GM19455 (cell line): ENCODE measurements around the gene GPC1.
"Not testable (repeated sequence)": the region's sequence is repeated elsewhere in the genome, so short reads cannot be mapped to it uniquely, and the experiment has no call there.

Experiments used
- ATAC-seq: cut with Tn5 transposase; IDR thresholded peaks from one replicate; pipeline ENCODE4 v1.9.1; 2021; ENCODE audit not compliant: unreplicated experiment

Gene GPC1

DNA sequence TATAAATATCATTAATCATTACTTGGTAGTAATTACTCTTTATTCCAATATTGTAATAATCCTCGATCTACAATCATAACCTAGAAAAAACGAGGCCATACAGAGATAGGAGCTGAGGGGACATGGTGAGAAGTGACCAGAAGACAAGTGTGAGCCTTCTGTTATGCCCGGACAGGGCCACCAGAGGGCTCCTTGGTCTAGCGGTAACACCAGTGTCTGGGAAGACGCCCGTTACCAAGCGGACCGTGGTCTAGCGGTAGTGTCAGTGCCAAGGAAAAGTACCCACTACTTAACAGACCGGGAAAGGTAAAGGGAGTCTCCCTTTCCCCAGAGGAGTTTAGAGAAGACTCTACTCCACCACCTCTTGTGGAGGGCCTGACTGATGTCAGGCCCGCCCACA is 59.5 kb downstream of the GPC1 start:
- not testable (repeated sequence) for ATAC-seq

DNA sequence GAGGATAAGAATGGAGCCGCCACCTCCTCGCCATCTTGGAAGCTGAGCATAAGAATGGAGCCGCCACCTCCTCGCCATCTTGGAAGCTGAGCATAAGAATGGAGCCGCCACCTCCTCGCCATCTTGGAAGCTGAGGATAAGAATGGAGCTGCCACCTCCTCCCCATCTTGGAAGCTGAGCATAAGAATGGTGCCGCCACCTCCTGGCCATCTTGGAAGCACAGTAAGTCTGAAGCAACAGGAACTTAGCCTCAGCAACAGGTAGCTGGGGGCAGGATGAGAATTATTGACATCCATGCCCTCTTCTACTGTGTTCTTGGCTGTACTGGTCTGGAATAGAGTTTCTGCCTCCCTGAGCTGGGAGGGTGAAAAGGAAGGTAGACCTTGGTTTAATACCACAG is 61.6 kb downstream of the GPC1 start:
- ATAC-seq, result not testable (repeated sequence)

DNA sequence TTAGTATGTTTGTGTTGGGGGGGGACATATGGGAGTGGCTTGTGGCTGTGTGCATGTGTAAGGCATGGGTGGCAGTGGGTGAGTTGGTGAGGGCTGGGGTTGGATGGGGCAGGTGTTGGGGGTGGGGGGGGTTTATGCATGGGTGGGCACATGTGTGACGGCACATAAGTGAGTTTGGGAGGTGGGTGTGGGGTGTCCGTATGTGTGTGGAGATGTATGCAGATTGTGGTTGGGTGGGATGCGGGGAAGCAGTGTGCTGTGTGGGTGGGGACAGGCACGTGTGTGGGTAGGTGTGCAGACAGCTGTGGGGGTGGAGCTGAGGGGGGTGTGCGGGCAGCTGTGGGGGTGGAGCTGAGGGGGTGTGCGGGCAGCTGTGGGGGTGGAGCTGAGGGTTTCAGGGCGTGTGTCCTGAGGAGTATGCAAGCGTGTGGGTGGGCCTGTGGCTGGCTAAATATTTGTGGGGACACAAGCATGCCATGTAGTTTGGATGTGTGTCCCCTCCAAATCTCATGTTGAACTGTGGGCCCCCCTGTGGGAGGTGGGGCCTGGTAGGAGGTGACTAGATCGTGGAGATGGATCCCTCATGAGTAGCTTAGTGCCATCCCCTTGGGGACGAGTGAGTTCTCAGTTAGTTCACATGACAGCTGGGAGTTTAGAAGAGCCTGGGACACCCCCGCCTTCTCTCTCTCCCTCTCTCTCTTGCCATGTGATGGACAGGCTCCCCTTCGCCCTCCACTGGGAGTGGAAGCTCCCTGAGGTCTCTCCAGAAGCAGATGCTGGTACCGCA is 62.9 kb downstream of the GPC1 start:
- no peak for ATAC-seq

DNA sequence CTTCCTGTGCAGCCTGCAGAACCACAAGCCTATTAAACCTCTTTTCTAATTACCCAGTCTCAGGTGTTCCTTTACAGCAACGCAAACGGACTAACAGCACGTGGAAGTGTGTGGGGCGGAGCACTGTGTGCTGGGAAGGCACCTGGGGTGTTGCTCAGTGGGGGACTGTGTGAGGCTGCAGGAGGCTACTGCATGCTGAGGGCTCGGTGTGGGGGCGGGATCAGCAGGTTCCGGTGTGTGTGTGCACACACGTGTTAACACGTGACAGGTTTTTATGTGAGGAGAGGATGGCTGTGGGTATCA is 63.4 kb downstream of the GPC1 start:
- ATAC-seq, result no peak

DNA sequence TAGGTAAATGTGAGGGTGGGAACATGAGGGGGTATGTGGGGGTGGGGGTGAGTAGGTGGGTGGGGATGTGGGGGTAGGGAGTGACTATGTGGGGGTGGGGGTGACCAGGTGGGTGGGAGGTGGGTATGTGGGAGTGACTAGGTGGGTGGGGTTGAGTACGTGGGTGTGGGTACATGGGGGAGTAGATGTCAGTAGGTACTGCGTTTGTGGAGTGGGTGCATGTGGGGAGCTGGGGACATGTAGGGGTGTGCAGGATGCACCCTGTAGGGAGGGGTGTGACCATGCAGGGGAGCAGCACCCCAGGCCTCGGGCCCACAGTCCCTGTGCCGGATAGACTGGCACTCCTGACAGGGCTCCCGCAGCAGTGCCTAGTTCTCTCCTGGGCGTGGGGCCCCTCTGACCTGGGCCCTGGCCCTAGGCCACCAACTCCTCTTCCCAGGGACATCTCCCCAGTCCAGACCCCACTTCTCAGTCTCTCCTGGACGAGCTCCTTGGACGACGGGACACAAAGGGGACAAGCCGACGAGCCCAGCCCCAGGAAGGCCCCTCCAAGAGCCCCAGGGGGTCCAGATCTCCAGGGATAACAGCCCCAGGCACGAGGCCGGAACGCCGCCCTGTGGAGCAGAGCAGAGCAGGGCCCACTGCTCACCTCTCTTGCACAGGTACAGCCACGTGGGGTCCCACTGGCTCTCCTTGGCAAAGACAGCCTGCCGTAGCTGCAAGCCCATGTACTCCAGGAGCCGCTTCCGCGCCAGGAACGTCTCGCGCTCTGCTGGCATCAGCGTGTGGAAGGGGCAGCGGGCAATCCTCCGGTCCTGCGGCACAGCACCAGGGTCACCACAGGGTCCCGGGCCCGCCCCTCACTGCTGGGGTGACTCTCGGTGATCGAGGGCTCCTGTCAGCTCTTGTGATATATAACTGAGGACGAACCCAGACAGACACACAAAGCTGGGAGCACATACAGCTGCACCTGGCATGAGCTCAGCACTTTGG is 64.1 kb downstream of the GPC1 start:
- ATAC-seq, result no peak

DNA sequence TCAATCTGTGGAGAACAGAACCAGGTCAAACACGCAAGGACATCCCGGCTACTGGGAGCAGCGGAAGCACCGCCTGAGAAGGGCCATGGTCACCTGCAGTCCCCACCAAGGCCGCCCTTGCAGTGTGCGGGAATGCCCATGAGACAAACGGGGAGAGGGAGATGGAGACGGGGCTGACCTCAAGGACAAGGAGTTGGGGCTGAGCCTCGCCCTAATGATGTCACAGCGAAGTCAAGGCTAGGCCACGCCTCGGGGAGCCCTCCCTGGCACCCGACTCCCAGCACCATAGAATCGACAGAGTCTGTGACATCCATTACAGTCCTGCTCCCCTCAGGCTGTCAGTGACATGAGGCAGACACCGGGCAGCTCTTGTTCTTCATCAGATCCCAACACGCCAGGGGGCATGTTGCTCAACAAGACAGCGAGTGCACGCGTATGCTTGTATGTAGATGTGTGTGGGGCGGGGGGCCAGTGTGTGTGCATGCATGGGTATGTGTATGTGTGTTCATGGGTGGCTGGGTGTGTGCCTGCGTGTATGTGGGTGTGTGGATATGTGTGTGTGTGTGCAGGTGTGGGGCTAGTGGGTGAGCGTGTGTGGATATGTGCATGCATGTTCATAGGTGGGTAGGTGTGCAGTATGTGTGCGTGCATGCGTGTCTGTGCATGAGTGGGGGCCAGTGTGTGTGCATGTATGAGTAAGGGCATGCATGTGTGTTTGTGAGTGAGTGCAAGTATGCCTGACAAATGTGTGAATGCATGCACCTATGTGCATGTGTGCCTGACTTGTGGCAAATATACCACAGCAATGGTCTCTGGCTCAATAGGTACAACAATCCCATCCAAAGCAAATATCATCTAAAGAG is 65.3 kb downstream of the GPC1 start:
- ATAC-seq, result no peak

DNA sequence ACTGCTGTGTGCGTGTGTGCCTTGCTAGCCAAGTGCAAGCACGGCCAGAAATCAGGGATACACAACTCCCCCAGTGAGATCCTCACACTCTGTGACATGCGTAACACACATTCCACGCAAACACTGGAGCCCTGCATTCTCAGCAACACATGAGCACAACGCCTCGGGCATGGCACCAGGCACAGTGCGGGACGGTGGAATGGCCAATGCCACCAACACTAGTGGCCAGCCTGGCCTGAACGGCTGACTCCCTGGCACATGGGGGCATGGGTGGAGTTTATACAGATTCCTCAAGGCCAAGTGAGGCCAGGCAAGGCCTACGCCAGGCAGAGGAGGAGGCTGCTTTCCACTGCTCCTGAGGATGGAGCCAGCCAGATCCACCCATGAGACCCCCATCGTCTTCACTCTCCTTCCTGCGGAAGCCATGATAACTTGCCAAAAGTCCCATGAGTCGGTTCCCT is 66.1 kb downstream of the GPC1 start:
- no peak for ATAC-seq

DNA sequence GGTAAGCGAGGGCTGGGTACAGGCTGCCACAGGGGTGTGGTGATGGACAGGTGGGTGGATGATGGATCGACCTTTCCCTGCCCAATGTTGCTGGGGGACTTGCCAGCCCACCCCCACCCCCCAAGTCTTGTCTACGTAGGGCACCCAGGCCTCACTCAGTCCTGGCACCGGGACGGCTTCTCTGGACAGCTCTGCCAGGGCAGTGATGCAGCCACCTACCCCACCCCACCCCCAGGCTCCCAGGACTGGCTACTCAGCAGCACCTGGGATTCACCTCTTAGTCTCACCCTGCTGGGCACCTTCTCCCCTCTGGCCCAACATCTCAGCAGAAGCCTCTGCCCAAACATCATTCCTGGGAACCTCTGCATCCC is 66.6 kb downstream of the GPC1 start:
- ATAC-seq, result no peak

DNA sequence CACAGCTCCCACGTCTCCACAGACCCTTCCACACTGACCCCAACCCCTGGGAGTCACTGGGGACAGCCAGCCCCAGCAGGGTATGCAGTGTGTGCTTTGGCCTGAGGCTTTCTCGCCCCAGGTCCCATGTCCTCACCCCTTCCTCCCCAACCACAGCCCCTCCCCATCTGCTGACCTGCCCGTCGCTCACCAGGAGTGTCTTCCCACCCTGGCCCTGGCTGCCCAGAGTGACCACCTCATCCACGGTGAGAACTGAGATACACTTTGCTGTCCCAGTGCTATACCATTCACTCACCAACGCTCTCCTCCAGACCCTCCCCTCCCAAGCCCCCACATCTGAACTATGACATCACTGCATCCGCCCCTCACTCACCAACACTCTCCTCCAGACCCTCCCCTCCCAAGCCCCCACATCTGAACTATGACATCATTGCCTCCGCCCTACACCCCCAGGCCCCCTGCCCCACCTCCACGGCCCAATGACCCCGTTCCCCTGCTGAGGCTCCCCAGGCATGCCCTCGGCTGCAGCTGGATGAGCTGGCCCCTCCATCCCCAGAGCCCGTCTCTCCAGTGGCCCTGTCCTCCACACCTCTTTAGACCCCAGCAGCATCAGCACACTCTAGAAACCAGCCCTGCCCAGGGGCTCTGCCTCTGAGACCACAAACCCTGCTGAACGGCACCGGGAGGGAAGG is 67.1 kb downstream of the GPC1 start:
- ATAC-seq, result no peak

DNA sequence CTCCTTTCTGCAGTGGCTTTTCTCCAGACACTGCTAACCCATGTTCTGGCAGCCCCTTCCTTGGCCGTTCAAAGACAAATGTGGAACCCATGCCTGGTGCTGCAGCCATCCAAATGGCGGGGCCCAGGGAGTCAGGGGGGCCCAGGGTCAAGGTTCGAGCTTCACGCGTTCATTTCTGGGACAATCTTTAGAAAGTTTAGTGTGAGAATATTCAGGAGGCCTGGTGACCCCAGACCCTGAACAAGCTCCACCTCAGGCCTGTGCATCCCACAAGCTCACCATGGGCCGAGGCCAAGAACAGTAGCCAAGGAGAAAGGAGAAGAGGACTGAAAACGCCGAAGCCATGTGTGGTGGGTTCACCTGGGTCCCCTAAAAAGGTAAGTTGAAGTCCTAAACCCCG is 67.9 kb downstream of the GPC1 start:
- ATAC-seq, result no peak

DNA sequence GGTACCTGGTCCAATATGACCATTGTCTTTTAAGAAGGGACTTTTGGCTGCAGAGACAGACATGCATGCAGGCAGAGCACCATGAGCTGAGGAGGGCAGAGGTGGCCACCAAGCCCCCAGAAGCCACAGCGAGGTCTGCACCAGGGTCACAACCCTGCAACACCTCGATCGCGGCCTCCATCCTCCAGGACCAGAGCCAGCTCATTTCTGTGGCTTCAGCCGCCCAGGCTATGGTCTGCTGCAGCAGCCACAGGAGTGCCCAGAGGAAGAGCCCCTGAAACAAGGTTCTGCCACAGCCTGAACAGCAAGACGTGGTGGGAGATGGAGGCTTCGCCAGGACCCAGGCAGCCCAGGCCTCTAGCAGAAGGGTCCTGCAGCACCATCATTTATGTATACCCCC is 68.4 kb downstream of the GPC1 start:
- ATAC-seq, result no peak

DNA sequence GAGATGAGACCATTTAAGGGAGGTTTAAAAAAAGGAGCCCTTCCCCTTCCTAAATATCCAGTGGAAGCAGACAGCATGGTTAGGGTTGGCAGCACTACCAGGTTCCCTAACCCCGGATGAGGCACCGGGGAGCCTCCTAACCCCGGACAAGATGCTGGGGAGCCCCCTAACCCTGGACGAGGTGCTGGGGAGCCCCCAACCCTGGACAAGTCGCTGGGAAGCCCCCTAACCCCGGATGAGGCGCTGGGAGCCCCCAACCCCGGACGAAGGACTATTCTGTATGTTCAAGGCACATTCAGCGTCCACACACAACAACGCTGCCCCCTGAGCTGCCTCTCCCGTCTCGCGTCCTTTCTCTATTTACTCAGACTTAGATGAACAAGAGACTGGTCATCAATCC is 70.4 kb downstream of the GPC1 start:
- no peak for ATAC-seq

DNA sequence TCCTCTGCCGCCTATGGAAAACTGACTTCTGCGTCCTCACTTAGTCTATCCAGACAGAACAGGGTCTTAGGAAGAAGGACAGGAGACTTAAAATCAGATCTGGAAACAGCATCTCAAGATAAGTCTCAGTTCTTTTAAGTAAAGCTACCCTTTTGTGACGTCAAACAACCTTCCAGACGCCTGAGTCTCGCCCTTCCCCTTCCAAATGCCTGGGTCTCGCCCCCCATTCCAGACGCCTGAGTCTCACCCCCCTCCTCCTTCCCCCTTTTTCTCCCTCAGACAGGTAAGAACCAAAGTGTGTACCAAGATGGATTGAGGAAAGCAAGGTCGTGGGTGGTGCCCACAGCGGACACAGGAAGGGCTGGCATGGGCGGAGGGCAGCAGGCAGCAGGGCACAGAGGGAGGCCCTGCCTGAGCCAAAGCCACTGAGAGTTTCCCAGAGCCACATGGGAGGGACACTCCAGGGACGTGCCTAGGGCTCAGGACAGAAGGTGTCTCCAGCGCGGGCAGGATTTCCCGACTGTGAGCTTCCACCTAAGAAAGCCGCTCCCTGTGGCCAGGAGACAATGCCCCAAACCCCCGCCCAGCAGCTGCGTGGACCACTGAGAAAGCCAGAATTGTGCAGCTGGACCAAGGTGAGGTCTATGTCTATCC is 71.1 kb downstream of the GPC1 start:
- ATAC-seq, result no peak

DNA sequence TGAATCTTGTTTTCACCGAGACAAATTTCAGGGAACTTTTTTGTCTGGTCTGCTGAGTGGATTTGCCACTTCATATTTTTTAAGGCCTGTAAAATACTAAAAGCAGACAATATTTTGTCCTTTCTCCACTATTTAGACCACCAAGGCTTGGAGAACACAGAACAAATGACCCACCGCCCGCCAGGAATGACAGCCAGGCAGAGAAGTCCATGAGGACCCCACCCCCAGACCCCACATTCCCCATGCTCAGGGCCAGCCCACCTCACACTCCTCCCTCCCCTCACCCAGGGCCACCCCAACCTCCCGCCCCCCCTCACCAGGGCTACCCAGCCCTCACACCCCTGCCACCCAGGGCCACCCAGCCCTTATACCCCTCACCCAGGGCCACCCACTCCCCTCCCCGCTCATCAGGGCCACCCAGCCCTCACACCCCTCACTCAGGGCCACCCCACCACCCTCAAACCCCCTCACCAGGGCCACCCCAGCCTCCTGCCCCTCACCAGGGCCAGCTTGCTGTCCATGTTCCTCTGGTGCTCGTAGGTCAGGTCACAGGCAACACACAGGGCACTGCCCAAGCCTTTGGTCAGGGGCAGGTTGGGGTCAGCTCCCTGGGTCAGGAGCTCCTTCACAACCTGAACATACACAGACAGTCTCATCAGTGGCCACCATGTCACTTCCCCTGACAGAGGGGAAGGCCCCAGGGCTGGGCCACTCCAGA is 71.8 kb downstream of the GPC1 start:
- ATAC-seq, result no peak

DNA sequence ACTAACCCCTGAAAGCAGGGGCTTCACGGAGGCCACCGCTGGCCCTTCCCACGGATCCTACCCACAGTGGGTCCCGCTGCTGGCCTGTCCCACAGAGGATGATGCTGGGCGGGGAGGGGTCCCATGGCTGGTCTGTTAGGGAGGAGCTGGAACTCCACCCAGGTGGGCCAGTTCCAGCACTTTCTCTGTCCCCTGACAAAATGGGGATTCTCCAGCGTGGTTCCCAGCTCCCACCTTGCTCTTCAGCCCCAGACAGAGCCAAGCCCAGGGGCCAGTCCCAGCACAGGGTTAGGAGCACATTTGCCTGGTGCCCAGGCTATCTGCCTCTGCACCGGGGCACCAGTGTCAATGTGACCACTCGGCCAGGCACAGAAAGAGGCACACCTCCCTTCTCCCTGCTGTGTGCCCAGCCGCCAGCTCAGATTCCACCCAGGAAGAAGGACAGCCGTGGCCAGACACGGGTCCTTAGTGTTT is 72.4 kb downstream of the GPC1 start:
- ATAC-seq, result no peak

DNA sequence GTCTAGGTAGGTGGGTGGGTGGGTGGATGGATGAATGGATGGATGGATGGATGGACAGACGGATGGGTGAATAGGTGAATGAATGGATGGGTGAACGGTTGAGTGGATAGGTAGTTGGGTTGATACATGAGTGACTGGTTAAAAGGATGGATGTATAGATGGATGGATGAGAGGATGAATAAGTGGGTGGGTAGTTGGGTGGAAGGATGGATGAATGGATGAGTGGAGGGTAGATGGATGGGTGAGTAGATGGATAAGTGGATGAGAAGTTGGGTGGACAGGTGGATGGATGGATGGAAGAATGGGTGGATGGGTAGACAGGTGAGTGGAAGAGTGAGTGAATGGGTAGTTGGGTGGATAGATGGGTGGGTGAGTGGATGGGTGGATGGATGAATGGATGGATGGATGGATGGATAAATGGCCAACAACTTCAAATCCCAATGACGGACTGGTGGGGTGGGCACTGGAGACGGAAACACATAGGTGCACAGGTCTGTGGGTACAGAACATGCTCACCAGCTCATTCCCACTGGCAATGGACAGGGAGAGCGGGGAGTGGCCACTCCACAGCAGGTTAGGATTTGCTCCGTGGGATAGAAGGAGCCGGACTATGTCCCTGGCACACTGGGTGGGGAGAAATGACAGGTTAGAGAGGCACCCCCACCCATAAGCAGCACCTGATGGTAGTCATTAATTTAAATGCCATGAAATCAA is 73.5 kb downstream of the GPC1 start:
- ATAC-seq, result no peak

DNA sequence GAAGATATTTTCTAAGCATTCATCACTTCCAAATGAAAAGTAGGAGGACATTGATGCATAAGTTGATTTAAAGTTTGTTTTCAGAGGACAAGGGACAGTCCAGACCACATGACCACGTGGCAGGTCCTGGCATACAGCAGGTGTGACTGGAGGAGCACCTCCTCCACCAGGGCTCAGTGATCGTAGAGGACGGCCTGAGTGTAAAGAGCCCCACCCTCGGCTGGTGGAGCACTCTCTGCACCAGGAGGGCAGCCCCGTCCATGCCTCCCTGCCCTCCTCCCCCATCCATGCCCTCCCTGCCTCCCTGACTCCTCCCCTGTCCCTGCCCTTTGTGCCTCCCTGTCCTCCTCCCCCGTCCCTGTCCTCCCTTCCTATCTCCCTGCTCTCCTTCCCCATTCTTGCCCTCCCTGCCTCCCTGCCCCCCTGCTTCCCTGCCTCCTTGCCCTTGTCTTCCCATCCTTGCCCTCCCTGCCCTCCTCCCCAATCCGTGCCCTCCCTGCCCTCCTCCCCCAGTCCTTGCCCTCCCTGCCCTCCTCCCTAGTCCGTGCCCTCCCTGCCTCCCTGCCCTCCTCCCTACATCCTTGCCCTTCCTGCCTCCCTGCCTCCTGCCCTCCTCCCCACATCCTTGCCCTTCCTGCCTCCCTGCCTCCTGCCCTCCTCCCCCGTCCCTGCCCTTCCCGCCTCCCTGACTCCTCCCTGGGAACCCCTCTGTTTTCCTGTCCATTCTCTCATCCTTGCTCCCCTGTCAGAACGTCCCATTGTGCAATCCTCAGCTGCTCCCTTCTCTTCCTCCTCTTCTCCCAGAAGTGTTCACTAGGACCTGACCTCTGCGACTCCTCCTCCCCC is 74.4 kb downstream of the GPC1 start:
- no peak for ATAC-seq
